ENCODE data around the gene DGKG. TPM values are rescaled to one million over a fixed set of nuclear protein-coding genes. Genes with fewer than 3 reads are reported as not detected.

Gene DGKG
- total and polyA plus RNA-seq, 2 of the 8 experiments (the other 6 are each of a cell fraction or from before 2014, with no cell fraction given): 0.30 to 0.48 TPM

GRCh38 chr3:186333256-186333655 is 28.8 kb downstream of the DGKG start:
- Histone ChIP-seq H3K4me1 (replicated peaks in 1 of 4; ENCODE audit: control insufficient read depth in 3 of 4, insufficient read depth in 4 of 4, low read length in 3 of 4) (no peaks in the 10 kb centered on the region), H3K56ac (replicated peaks; ENCODE audit: insufficient read length, low read depth, low read length) (no peak overlapping the region), H2AFZ (ENCODE audit: low read length) (no peak overlapping the region), H3K79me2 (ENCODE audit: control insufficient read depth in 1 of 2, insufficient read depth in 2 of 2, low read length in 2 of 2) (no peaks in the 10 kb centered on the region), H3K9me3 (ENCODE audit: insufficient read depth in 2 of 2, low read depth in 1 of 2, low read length in 1 of 2) (no peaks in the 10 kb centered on the region), H3K27me3 (replicated peaks in 1 of 4; ENCODE audit: control insufficient read depth in 3 of 4, extremely low read depth in 1 of 4, insufficient read depth in 3 of 4, low read length in 3 of 4) (no peaks in the 10 kb centered on the region), H3K4ac (replicated peaks; ENCODE audit: insufficient read length, low read depth, low read length) (no peak overlapping the region), H2BK15ac (ENCODE audit: low read length) (no peak overlapping the region), H2BK5ac (ENCODE audit: low read depth, low read length) (no peak overlapping the region), H3K36me3 (ENCODE audit: control insufficient read depth in 2 of 4, insufficient read depth in 4 of 4, low read length in 3 of 4) (no peaks in the 10 kb centered on the region), H3K23me2 (ENCODE audit: low read depth, low read length) (no peaks in the 10 kb centered on the region; the same call in 1 of the 2 replicates), H3K14ac (ENCODE audit: insufficient read length) (no peak overlapping the region), H4K91ac (replicated peaks; ENCODE audit: insufficient read length, low read length) (no peak overlapping the region), H3K18ac (ENCODE audit: extremely low read depth, low read length) (no peak overlapping the region), H3K79me1 (ENCODE audit: low read depth, low read length) (no peaks in the 10 kb centered on the region), H3K9ac (replicated peaks in 1 of 4; ENCODE audit: extremely low read depth in 1 of 4, low read depth in 3 of 4, low read length in 3 of 4) (no peak overlapping the region), H4K8ac (ENCODE audit: extremely low read depth, insufficient read depth, low read length) (no peak overlapping the region), H3K23ac (ENCODE audit: insufficient read length) (no peak overlapping the region), H3K4me3 (ENCODE audit: extremely low read depth in 1 of 4, insufficient read depth in 2 of 4, low read depth in 3 of 4, low read length in 4 of 4) (no peak overlapping the region), H4K5ac (ENCODE audit: insufficient read length, low read depth, low read length) (no peak overlapping the region), H2BK120ac (replicated peaks; ENCODE audit: low read depth, low read length) (no peak overlapping the region), H2BK20ac (ENCODE audit: low read length) (no peak overlapping the region), H2BK12ac (ENCODE audit: low read depth, low read length) (no peak overlapping the region), H4K20me1 (replicated peaks in 1 of 2; ENCODE audit: control insufficient read depth in 1 of 2, insufficient read depth in 2 of 2, low read length in 2 of 2) (no peaks in the 10 kb centered on the region), H2AK5ac (ENCODE audit: low read depth, low read length) (no peak overlapping the region), H3K4me2 (ENCODE audit: insufficient read depth in 1 of 2, low read depth in 2 of 2, low read length in 2 of 2) (no peak overlapping the region), H3K27ac (ENCODE audit: low read depth, low read length) (no peak overlapping the region)
- POLR2A ChIA-PET (ENCODE audit: partially characterized antibody): no interaction called here
- no peak for DNase-seq (ENCODE audit: low read depth in 1 of 2, low spot score in 2 of 2)
- CTCF ChIA-PET (ENCODE audit: partially characterized antibody): interaction anchor here (0.7 to 1.8 kb wide), 5 partner anchors 53 to 207 kb away, joined by 3 to 4 read pairs (median 3); no protein-coding TSS in a partner anchor
- TF ChIP-seq FOSL1 (IDR thresholded peaks at IDR 0.05; ENCODE audit: insufficient read depth, low read depth, low read length) (no peak), EZH2 (IDR thresholded peaks at IDR 0.05; ENCODE audit: low read depth, low read length, severe bottlenecking) (no peak), SP4 (IDR thresholded peaks at IDR 0.05; ENCODE audit: low read length) (no peak), BCL11A (IDR thresholded peaks at IDR 0.05; ENCODE audit: low read depth in 2 of 2, low read length in 2 of 2) (no peak), SIX5 (IDR thresholded peaks at IDR 0.05; ENCODE audit: low read depth, low read length) (no peak), POLR2AphosphoS5 (IDR thresholded peaks at IDR 0.05; ENCODE audit: low read depth, low read length) (no peak), PHF8 (conservative IDR thresholded peaks at IDR 0.05; ENCODE audit: low read depth, low read length) (no peak), ZNF274 (IDR thresholded peaks at IDR 0.05; ENCODE audit: borderline replicate concordance, extremely low read depth, low read length) (no peak), CEBPB (IDR thresholded peaks at IDR 0.05; ENCODE audit: low read depth, low read length) (no peak), YY1 (IDR thresholded peaks at IDR 0.05; ENCODE audit: low read depth, low read length) (no peak), RXRA (IDR thresholded peaks at IDR 0.05; ENCODE audit: insufficient read depth, low read depth, low read length) (no peak), SP2 (IDR thresholded peaks at IDR 0.05; ENCODE audit: low read length) (no peak), JUN (IDR thresholded peaks at IDR 0.05; ENCODE audit: low read depth, low read length) (no peak), KDM5A (IDR thresholded peaks at IDR 0.05; ENCODE audit: low read length) (no peak), GABPA (IDR thresholded peaks at IDR 0.05; ENCODE audit: borderline replicate concordance, insufficient read depth, low read length) (no peak)
- FAIRE-seq: no peak
